DMS114 treated with DMSO at 0.1 percent for 48 hours (cell line): ENCODE measurements around the gene MICU2.

Experiments
- DNase-seq: peaks from one replicate; lab custom pipeline; 2025; ENCODE audit not compliant: unreplicated experiment; lab: John Stamatoyannopoulos, UW

The MICU2 gene, protein sequence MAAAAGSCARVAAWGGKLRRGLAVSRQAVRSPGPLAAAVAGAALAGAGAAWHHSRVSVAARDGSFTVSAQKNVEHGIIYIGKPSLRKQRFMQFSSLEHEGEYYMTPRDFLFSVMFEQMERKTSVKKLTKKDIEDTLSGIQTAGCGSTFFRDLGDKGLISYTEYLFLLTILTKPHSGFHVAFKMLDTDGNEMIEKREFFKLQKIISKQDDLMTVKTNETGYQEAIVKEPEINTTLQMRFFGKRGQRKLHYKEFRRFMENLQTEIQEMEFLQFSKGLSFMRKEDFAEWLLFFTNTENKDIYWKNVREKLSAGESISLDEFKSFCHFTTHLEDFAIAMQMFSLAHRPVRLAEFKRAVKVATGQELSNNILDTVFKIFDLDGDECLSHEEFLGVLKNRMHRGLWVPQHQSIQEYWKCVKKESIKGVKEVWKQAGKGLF

DNA sequence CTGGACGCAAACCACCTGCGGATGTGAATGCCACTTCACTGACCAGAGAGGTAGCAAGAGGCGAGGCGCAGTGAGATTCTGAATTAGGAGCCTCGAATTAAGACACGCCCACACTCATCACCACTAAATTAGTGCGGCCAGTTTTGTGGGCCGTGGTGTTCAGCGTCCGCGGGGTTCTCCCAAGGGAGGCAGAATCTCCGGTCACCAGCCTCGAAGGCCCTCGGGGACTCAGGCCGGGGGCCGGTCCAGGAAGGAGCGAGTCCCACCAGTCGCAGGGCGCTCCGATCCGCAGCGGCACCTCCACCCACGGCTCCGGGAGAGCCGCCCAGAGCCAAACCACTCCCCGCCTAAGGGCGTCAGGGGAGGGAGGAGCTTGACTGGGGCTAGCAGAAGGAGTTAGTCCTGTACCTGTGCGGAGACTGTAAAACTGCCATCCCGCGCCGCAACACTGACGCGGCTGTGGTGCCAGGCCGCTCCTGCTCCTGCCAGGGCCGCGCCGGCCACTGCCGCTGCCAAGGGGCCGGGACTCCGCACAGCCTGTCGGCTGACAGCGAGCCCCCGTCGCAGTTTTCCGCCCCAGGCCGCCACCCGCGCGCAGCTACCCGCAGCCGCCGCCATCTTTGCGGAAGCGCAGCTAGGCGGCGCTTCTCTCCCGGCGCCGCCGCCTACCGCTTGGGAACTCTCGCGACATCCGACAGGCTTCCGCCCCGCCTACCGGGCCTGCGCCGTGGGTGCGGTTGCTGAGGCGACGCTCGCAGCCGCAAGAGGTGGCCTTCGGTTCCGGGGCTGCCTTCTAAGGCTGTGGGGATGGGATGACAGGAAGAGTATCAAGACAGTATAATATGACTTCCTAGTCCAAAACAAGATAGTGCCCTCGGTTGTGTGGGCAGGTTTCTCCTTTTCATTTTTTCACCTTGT lies at the start of gene MICU2:
Gene MICU2, minus strand, starts transcription at position 640 of the 918 bp plus-strand sequence. Its CDS starts 22 bp downstream, at position 618.
- DNase-seq: peak; percentile 73

DNA sequence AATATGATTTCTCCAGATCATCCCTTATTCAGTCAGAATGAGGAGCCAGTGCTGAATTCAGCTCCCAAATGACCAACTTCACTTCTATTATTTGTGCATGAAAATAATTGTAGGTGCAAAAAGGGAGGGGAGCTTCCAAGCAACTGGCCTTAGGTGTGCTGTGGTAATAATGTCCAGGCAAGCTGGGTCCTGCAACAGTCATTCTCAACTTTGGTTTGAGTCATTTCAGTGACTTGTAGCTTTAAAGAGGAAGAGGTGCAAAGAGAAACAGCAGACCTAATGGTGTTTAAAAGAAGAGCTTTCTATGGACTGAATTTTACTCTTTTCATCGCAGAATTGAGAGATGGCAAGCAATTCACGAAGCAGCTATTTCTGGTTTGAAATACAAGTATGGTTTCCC lies 37.7 kb upstream of the MICU2 start:
- DNase-seq: no peak

DNA sequence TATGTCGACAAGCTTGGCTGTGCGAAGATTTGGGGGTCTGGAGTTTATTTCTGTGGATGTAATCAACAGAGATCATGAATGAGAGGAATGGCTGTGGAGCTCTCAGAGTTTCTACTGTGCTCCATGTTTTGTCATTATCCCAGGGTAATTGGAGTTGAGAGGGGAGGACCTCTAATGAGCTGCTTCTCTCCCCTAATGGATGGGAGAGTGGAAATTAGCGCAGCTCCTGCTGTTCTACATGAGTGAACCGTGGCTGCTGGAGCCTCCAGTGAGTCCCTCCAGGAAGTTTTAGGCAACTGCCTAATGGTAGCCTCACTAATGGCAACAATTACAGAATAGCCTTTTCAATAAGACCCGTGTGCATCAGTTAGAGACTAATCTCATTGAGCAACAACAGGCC lies 35.6 kb upstream of the MICU2 start:
- no peak for DNase-seq

DNA sequence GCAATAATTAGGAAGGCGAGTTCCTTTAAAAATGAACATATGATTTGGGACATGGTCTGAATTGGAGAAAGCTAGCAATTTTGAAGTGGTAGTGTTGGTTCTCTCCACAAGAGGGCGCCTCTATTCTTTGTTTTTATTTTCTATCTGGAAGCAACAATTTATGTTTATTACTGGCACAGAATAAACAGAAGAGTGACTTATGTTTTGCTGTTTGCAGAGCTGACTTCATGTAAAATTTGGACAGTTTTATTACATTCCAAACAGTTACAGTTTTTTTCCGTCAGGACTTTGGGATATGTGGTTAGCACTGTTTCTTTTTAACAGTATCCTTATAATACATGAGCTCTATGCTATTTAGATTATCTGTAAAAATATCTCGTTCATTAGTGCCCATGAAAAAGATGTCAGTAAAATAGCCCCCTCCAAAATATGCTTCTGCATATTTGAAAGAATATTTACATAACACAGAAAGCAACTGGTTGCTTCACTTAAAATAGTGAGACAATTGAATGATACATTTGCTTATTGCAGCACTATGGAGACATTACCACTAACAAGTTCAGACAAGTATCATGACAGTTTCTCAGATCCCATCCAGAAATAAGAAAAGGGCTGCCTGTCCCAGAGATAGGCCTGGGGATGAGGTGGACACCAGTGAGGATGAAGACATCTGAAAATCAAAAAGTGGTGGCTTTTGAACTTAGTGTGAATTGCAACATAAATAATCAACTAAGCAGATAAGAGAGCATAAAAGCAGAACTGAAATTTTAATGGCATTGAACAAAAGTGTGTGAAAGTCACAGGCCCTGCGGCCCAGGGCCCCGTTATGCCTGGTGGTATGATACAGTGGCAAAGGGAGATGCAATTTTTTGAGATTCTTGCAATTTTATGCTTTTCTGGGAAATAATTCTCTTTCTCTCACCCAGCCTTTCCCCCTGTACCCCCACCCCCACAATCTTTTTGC lies 34.6 kb upstream of the MICU2 start:
- no peak for DNase-seq

DNA sequence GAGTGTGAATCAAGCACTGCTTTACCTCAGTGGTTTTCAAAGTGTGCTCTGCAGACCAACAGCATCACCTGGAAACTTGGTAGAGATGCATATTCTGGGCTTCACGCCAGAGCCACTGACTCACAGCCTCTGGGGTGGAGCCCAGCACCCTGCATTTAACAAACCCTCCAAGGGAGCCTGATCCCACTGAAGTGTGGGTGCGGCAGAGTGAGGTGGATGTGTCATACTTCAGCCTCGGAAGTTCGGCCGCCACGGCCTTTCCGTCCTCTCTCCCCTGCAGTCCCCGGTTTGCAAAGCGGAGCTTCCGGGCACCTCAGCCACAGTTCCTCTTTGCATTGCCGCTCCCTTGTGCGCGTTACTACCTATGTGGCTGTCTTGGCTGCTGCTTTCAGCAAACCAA lies 33.3 kb upstream of the MICU2 start:
- DNase-seq: no peak

DNA sequence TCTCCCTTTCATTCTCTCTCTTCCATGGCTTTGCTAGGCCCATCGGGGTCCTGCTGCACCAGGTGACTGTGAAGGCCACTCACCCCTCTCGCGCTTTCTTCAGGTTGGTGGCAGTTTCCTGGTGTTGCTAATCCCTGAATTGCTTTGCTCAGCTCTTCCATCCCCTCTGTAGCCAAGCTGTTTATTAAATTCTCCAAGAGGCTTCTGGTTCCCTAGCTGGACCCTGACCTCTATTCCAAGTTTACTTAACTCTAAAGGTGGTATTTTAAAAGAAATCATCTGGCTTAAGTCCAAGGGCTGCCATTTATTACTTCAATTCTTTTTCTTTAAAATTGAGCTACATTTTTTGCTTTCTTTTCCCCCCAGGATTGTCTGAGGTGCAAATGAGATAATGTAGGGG lies 32.7 kb upstream of the MICU2 start:
- DNase-seq: no peak

DNA sequence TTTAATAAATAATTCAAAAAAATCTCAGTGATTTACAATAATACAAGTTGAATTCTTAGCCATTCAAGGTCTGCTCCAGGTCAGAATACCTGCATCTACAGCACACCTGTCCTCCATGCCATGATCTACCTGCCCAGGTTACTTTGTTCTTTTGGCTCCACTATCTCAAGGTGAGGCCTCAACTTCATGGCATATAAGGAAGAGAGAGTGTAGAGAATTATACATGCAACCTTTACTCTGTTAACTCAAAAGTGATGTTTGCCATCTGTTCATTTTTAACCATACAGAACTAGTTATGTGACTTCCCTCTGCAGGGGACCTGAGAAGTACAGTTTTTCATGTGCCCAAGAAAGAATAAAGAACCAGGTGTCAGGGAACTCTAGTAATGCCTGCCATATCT lies 28.2 kb upstream of the MICU2 start:
- DNase-seq: no peak

DNA sequence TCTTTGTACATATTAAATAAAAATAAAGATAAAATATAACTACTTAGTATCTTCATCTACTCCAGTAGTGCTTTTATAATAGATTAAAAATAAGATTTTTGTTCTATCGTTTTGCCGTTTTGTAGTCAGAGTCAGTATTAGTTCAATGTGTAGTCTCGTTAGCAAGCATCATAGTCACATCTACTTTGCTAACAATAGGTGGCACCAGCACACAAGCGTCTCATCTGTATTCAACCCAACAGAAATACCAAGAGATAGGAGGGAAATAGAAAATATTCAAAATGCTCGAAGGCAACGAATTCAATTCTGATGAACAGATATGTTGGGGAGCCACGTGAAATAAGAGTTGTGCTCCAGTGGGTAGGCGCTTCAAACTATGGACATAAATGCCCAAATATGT lies 21.4 kb upstream of the MICU2 start:
- DNase-seq: peak; percentile 29

DNA sequence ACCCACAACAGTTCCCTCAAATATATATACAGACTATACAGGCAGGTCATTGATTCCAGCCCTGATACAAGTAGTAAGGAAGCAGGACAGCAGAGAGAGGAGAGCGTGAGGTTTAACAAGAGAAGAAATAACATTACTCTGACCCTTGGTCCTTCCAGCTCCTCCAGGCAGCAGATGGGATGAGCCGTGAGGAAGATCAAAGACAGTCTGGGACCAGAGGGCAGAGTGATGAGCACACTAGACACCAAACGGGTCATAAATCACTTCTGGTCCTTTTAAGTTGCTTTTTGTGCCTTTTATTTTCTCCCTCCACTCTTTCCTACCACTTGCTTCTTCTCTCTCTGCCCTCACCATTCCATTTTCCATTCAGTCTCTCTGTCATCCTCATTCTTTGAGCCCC lies 16.9 kb upstream of the MICU2 start:
- DNase-seq: no peak

DNA sequence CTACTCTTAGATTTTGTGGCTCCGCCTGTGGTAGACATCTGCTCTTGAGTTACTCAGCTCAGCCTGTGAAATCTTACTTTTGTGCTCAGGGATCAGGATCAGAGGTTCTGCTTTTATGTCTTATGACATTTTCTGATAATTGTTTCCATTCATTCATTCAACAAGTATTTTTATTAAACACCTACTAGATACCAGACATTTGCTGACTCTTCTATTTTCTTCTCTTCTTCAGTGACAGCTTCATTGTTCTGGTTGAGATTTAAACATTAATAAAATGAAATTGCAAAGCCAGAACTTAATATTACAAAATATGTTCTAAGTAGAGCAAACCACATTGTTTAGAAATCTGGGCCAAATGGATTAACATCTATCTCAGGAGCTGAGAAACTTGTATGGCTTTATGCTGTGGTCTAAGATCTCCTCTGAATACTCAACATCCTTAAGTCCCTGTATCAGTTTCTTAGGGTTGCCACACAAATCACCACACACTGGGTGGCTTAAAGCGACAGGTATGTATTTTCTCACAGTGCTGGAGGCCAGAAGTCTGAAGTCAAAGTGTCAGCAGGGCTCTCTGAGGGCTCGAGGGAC lies 15.8 kb upstream of the MICU2 start:
- no peak for DNase-seq

DNA sequence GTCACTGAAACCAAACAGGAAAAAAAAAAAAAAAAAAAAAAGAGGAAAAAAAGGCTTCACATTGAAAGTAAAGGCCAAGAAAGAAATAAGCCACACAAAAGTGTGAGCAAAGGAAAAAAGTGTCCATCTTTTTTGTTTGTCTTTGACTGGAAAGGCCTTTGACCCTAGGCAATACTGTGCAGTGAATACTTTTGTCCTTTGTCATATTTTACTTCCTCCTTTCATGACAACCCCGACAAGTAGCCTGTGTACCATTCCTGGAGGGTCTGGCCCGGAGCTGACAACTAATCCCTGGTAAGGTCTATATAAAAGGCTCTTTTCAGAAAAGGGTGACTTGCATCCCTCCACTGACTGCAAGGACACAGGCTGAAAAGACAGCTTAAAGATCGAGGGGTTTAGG lies 12.9 kb upstream of the MICU2 start:
- no peak for DNase-seq

DNA sequence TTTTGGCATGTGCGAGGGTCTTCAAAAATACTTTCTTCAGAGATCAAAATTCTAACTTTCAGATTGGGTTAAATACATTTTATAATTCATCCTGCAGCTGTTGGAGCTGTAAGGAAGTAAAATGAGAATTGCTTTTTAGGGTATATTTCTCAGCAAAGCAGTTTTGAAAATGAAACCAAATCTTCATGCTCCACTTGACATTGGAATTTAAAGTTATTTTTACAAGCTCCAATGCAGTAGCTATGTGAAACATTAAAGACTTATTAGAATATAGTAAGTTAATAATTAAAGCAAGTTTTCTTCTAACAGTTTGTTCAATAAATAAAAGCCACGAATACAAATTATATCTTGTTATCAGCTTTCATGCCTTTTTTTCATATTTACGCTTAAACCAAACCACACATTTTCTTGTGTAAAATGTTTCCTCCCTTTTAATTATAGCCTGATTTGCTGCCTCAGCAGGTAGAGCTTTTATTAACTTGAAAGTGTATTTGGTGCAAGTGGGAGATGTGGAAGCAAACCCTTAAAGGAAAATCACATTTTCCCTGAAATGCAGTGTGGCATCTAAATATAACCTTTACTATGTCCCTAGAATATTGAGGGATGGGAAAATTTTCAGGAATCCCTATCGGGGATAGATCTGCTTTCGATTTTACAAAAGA lies 12.4 kb upstream of the MICU2 start:
- no peak for DNase-seq

DNA sequence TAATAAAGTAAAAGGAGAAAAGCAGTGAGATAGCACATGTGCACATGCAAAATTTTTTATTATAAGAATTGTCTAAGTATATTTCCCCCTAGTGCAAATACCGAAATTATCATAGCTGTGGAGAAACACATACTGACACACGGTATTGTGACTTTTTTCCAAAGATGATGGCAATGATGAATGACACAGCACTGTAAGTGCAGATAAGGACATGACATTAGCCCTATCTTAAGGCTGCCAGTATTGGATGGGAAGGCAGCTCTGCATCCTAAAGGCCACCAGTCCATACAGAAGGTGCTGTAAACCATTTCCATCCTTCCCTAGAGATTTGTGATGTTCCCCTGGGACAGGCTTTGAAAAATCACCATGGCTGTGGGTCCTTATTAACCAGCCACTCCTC lies 11.5 kb upstream of the MICU2 start:
- no peak for DNase-seq

DNA sequence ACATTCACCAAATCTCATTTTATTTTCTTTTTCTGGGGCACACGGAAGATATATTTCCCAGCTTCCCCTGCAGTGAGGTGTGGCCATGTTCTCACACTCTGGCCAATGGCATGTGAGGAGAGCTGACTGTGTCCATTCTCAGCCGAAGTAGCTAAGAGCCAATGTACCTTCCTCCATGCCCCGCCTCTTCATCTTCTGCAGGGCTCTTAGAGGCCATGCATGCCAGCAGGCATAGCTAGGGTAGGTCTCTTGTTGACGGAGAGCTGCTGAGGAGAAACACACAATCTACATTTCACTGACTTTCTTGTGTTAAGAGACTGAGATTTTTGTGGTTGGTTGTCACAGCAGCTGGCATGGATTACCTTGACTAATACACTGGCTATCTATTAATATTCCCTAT lies 9.8 kb upstream of the MICU2 start:
- DNase-seq: no peak

DNA sequence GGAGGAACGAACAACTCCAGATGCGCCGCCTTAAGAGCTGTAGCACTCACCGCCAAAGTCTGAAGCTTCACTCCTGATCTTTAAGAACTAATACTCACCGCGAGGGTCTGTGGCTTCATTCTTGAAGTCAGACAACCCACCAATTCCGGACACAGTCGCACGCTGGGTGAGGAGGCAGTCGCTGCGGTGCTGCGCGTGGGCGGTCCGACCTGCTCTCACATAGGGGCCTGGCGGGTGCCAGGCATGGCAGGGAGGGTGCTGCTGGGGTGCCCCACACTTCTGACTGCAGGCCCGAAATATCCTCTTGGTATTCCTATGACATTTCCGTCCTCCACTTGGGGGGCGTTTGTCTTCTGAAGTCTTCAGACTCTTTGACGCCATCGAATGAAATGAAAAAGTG lies 7.4 kb upstream of the MICU2 start:
- DNase-seq: no peak

DNA sequence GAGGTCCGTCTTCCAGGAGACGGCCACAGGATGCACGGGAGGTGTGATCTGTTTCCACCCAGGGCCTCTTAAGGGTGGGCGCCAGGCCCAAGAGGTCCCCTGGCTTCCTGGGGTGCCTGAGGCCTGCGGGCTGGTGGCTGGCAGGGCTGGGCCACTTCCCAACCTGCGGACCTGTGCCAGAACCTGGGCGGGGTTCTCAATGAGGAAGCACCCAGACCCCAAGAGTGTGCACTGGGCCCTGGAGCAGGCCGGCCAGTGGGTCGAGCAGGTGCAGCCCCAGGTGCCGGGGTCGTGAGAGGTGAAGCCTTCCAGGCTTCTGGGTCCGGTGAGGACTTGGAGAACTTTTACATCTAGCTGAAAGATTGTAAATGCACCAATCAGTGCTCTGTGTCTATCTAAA lies 6.7 kb upstream of the MICU2 start:
- DNase-seq: no peak

DNA sequence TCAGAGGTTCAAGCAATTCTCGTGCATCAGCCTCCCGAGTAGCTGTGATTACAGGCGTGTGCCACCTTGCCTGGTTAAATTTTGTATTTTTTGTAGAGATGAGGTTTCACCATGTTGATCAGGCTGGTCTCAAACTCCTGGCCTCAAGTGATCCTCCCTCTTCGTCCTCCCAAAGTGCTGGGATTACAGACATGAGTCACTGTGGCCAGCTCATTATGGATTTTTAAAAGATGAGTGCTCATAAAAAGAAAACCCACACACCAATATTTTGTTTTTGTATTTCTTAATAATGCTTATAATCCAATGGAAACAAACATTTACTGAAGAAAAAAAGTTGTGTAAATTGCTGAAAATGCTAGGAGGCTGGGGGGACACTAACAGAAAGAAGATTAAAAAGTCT lies 5.0 kb upstream of the MICU2 start:
- no peak for DNase-seq

DNA sequence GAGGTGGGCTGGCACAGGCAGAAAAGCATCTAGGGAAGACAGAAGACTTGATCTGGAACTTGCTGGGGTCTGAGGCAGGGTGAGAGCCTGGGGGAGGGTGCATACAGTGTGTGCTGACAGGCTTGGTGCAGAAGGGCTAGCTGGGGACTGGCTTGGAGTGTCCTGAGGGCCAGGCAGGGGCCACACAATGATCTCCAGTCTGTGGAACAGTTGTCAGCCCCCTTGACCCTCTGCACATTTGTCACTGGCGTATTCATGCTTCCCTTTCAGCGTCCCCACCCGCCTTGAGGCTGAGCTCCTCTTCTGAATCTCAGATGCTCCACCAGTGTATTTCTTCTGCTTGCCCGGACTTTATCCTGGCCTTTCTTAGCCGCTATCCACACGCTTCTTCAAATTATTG lies 2.8 kb upstream of the MICU2 start:
- no peak for DNase-seq

DNA sequence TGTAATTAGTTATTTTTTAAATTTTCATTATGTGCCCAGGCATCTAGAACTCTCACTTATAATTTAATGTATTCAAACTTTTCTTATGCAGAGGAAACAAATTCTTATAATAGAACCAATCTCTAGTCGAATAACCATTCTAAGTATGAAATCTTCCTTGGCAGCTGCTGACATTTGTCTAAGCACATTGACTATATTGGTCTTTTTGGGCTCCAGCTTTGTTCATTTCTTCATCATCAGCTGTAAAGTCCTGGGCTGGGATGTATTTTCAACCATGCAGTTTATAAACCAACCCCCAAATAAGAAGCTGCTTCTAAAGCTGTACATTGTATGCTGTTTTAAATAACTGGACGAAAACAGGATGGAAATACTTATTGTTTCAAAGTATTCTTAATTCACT lies 2.3 kb upstream of the MICU2 start:
- DNase-seq: no peak

DNA sequence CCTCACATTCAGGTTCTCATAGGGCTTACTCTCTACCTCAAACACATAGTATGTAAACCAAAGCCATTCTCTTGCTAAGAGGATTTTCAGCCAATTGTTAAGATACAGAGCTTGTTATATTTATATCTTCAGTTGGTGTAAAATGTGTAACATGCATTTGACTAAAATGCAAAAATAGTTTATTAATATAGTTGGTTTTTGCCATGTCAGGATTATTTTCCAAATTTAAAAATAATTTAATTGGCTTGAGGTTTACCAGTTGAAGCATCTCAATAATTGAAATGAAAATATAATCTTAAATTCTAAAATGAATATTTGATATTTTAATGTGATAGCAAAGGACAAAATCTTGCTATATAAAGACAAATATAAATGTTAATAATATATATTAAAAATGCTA lies 7.2 kb downstream of the MICU2 start:
- no peak for DNase-seq
